Fibroblast of mammary gland (primary cell): ENCODE measurements around the gene NPAT.
A peak's percentile ranks its signal among the peaks of the same experiment; 100 is the strongest.

Experiments used
- DNase-seq: peaks from one replicate; pipeline ENCODE4 v3.0.0-alpha.2; 2010; ENCODE audit warnings: low read depth
- H3K4me3 ChIP-seq: 2 replicates; pipeline ENCODE4 v1.5.1; 2011; ENCODE audit warnings: low read depth, mild to moderate bottlenecking, low read length, moderate library complexity; ENCODE audit not compliant: control insufficient read depth
- TF ChIP-seq, protein P1 (sequence below): conservative IDR thresholded peaks from 2 replicates; pipeline ENCODE4 v1.5.1; 2011; ENCODE audit warnings: low read depth, low read length, inconsistent platforms; ENCODE audit not compliant: control insufficient read depth, insufficient read depth

The NPAT gene

DNA sequence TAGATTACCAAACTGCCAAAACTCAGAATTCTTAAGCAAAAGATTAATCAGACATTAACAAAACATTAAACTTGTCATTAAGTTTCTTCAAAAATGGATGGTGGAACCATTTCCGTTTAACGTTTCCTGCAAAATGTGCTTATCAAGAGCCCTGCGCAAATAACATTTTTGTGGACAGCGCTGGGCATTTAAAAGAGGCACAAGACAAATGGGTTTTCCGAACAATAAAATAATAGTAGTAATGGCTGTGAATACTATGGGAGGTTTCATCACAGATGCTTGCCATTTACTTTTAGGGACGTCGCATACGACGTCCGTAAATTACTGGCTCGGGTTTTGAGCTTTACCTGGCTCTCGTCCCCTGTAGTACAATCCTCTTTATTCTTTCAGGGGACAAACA lies 1.1 kb downstream of the NPAT start:
- TF ChIP-seq, protein P1, sequence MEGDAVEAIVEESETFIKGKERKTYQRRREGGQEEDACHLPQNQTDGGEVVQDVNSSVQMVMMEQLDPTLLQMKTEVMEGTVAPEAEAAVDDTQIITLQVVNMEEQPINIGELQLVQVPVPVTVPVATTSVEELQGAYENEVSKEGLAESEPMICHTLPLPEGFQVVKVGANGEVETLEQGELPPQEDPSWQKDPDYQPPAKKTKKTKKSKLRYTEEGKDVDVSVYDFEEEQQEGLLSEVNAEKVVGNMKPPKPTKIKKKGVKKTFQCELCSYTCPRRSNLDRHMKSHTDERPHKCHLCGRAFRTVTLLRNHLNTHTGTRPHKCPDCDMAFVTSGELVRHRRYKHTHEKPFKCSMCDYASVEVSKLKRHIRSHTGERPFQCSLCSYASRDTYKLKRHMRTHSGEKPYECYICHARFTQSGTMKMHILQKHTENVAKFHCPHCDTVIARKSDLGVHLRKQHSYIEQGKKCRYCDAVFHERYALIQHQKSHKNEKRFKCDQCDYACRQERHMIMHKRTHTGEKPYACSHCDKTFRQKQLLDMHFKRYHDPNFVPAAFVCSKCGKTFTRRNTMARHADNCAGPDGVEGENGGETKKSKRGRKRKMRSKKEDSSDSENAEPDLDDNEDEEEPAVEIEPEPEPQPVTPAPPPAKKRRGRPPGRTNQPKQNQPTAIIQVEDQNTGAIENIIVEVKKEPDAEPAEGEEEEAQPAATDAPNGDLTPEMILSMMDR, result no peak
- DNase-seq, result peak; percentile 40
- H3K4me3 ChIP-seq, result peak overlapping the region; percentile 95

- peak; percentile 14 for DNase-seq
- peak overlapping the region; percentile 95 for H3K4me3 ChIP-seq
- TF ChIP-seq, protein P1, result no peak
Measured at GRCh38 chr11:108220721-108221336, 1.6 kb downstream of the NPAT start.

- DNase-seq, result no peak
- H3K4me3 ChIP-seq, result no peak overlapping the region
- TF ChIP-seq, protein P1, result no peak
Measured at GRCh38 chr11:108218912-108219783, 3.3 kb downstream of the NPAT start.

DNA sequence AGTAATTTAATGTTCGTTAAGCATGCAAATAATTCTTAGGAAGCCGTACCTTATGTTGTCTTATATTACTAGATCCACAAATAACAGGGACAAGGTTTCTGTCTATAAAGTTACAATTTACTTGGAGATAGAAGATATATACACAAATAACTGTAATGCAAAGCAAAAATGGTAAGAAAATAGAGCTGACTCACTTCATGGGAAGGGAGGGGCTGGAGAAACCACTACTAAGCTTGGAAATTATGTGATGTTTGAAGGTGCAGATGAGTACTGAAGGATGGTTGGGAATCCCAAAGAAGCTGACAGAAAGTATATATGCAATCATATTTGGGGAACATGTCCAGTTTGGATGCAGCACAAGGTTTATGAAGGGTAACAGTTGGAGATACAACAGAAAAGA lies 4.0 kb downstream of the NPAT start:
- peak; percentile 23 for DNase-seq
- TF ChIP-seq, protein P1, result no peak
- no peak overlapping the region for H3K4me3 ChIP-seq

DNA sequence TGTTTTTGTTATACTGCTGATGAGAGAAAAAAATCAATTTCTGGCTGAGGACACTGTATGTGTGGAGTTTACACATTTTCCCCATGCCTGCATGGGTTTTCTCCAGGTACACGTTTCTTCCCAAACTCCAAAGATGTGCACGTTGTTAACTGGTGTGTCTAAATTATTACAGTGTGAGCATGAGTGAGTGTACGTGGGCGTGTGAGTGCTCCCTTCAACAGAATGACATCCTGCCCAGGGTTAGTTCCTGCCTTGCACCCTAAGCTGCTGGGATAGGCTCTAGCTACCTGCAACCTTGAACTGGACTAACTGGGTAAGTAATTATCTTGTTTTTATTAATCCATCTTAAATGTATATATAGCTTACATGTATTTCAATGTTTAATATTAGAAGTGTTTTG lies 5.5 kb downstream of the NPAT start:
- no peak overlapping the region for H3K4me3 ChIP-seq
- TF ChIP-seq, protein P1, result no peak
- peak; percentile 16 for DNase-seq

DNA sequence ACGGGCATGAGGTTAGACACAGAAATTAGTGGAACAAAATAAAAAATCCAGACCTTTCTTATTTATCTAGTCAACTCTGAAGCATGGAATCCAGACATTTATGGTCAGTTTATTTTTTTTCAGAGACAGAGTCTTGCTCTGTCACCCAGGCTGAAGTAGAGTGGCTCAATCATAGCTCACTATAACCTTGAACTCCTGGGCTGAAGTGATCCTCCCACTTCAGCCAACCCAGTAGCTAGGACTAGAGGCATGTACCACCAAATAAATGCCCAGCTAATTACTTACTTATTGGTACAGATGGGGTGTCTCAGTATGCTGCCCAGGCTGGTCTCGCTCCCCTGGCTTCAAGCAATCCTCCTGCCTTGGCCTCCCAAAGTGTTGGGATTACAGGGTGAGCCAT lies 8.7 kb downstream of the NPAT start:
- no peak overlapping the region for H3K4me3 ChIP-seq
- TF ChIP-seq, protein P1, result no peak
- DNase-seq, result no peak

DNA sequence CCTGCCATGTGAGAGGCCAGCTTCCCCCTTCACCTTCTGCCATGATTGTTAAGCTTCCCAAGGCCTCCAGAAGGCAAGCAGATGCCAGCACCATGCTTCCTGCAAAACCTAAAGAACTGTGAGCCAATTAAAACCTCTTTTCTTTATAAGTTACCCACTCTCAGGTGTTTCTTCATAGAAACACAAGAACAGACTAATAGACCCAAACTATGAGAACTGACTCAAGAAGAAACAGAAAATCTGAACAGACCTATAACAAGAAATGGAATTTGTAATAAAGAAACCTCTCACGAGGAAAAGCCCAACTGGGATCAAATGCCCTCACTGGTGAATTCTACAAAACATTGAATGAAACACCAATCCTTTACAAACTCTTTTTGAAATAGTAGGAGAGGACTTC lies 12.0 kb downstream of the NPAT start:
- TF ChIP-seq, protein P1, result no peak
- H3K4me3 ChIP-seq, result no peak overlapping the region
- DNase-seq, result no peak
